Stimulated activated CD4-positive, alpha-beta T cell treated with anti-CD3 and anti-CD28 coated beads, Interleukin-15, amount 100 ng/mL, for 48 hours (primary cell): ENCODE measurements around the gene QSOX1.
A peak's percentile ranks its signal among the peaks of the same experiment; 100 is the strongest.
"Not testable (repeated sequence)": the region's sequence is repeated elsewhere in the genome, so short reads cannot be mapped to it uniquely, and the experiment has no call there.

ENCODE experiments used
- DNase-seq, 2 donors: peaks; one replicate each; pipeline ENCODE4 v3.0.0-alpha.2; 2020; ENCODE audit warnings: low read depth in 2 of 2

Gene QSOX1, protein sequence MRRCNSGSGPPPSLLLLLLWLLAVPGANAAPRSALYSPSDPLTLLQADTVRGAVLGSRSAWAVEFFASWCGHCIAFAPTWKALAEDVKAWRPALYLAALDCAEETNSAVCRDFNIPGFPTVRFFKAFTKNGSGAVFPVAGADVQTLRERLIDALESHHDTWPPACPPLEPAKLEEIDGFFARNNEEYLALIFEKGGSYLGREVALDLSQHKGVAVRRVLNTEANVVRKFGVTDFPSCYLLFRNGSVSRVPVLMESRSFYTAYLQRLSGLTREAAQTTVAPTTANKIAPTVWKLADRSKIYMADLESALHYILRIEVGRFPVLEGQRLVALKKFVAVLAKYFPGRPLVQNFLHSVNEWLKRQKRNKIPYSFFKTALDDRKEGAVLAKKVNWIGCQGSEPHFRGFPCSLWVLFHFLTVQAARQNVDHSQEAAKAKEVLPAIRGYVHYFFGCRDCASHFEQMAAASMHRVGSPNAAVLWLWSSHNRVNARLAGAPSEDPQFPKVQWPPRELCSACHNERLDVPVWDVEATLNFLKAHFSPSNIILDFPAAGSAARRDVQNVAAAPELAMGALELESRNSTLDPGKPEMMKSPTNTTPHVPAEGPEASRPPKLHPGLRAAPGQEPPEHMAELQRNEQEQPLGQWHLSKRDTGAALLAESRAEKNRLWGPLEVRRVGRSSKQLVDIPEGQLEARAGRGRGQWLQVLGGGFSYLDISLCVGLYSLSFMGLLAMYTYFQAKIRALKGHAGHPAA

GRCh38 chr1:180154325-180155181, at the start of gene QSOX1:
Gene QSOX1, plus strand, starts transcription at chr1:180154869. Its CDS starts 39 bp downstream, at chr1:180154908.
- peak; percentile 81 to 84 for DNase-seq

- DNase-seq, result no peak
These were observed 42.6 kb upstream of the QSOX1 start for GRCh38 chr1:180112091-180112490.

- DNase-seq, result no peak
These were observed 41.6 kb upstream of the QSOX1 start for GRCh38 chr1:180112984-180113647.

DNA sequence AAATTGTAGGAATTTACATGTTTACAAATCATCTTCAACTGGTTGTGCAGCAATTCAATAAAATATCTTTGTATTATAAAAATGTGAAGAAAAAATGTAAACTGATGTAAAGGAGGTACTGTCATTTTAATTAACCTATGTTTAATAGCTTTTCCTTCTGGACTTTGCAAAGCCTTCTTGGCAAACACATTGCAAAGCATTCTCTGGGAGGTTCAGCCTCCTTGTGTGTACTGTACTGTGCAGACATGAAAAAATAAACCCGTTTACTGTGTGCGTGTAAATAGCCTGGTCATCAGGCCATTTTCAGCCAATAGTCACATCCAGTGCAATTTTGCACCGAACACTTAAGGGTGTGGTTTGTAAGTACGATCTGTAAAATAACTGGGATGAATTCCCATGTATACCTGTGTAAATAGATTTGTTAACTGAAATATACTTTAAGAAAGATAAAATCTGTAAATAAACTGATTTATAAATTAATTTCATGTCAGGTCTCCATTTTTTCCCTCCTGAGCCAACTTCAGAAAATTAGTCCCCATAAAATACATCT, 40.2 kb upstream of the QSOX1 start:
- DNase-seq, result no peak

- no peak for DNase-seq
These were observed 37.5 kb upstream of the QSOX1 start for GRCh38 chr1:180116964-180117763.

DNA sequence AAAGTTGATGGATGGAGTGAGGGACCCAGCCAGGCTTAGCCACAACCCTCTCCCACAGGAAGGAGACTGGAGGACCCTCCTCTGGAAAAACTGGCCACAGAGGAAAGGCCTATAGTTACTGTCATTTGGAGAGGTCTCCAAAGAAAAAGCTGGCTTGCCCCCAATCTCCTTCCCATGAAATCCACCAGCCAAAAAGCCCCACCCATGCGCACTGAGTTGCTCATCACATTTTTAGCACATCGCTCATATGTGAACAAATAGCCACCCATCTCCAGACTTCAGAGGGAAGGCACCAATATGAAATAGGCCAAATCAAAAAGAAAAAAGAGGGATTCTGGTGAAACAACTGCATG, 36.9 kb upstream of the QSOX1 start:
- no peak for DNase-seq

DNA sequence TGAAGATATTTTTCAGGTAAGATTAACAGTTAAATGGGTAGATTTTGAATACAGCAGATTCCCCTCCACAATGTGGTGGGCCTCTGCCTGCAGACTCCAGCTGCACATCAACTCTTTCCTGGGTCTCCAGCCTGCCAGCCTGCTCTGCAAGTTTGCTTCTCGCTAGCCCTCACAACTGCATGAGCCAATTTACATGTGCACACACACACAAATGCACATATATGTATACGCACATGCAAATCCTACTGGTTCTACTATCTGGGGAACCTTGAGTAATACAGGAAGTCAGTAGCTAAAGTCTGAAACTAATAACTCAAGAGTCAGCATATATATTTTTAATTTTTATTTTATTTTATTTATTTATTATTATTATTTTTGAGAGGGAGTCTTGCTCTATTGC, 34.8 kb upstream of the QSOX1 start:
- DNase-seq, result no peak

- DNase-seq, result no peak
These were observed 31.2 kb upstream of the QSOX1 start for GRCh38 chr1:180123463-180123936.

DNA sequence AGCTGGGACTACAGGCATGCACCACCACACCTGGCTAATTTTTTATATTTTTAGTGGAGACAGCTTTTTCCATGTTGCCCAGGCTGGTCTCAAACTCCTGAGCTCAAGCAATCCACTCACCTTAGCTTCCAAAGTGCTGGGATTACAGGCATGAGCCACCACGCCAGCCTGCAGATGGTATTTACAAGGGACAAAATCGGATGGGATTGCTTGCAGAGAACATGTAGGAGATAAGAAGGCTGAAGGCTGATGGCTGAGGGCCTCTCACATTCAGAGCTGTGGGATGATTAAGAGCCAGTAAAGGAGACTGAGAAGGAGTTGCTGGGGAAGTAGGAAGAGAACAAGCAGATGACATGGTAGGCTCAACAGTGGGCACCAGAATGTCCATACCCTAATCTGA, 24.0 kb upstream of the QSOX1 start:
- no peak for DNase-seq

DNA sequence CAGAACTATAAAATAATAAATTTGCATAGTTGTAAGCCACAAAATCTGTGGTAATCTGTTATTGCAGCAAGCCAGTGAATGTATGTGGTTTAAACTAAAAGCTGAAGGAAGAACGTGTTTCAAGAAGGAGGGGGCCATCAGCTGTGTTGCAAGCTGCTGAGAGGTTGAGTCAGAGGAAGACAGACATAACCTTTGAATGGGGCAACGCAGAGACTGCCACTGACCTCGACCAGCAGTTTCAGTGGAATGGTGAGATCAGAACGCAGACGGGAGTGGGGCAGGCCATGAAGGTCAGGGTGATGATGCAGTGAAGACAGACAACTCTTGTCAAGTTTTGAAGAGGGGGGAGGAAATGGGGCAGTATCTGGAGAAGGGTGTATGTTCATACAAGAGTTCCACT, 23.2 kb upstream of the QSOX1 start:
- peak; percentile 14 to 16 for DNase-seq

- no peak for DNase-seq
These were observed 21.5 kb upstream of the QSOX1 start for GRCh38 chr1:180133193-180133592.

GRCh38 chr1:180133688-180134087, 21.0 kb upstream of the QSOX1 start:
- not testable (repeated sequence) for DNase-seq

DNA sequence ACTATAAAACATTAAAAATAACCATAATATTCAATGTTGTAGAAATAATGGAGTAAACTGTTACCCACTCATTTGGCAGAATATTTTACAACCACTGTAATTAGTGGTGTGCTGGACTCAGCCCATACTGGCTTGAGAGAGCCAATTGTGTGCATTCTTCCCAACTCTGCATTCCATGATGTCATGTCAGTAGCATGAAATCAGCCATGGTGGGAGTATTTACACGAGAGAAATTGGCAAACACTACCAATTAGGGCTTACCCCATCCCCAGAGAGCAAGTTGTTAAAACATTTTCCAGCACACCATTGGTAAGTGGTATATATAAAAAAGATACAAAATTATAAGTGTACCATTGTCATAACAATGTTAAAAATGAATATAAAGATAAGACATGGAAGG, 19.1 kb upstream of the QSOX1 start:
- no peak for DNase-seq

GRCh38 chr1:180136331-180136967, 18.2 kb upstream of the QSOX1 start:
- DNase-seq, result no peak

DNA sequence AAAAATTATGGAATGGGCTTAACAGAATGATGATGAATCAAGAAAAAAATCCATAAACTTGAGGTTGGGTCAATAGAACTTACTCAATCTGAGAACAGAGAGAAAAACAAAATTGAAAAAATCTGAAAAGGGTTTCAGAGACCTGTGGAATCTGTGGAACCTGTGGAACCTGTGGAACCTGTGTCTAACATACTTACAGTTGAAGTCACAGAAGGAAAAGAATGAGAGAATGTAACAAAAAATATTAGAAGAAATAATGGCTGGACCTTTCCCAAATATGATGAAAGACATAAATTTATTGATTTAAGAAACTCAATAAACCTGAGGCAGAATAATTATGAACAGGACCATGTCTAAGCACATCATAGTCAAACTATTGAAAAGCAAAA, 17.7 kb upstream of the QSOX1 start:
- DNase-seq, result no peak

- DNase-seq, result no peak
These were observed 16.9 kb upstream of the QSOX1 start for GRCh38 chr1:180137776-180138175.

- DNase-seq, result no peak
These were observed 13.2 kb upstream of the QSOX1 start for GRCh38 chr1:180141381-180141934.

GRCh38 chr1:180143359-180143758, 11.3 kb upstream of the QSOX1 start:
- DNase-seq, result no peak

GRCh38 chr1:180144659-180145357, 9.9 kb upstream of the QSOX1 start:
- DNase-seq, result no peak
